ENCODE results near the gene HBE1. TPM values are rescaled to one million over a fixed set of nuclear protein-coding genes. Genes with fewer than 3 reads are reported as not detected.

Gene HBE1
- total RNA-seq, 1 experiment from 2014 or later = not detected

GRCh38 chr11:5242208-5242607, 27.5 kb downstream of the HBE1 start:
- no peaks in the 10 kb centered on the region for H3K4me1 ChIP-seq (ENCODE audit: insufficient read depth, low read length)
- no peak overlapping the region for H2BK15ac ChIP-seq (ENCODE audit: low read depth, low read length)
- H3K18ac ChIP-seq (ENCODE audit: insufficient read length, low read depth, low read length) = no peak overlapping the region
- H3K36me3 Mint-ChIP-seq (ENCODE audit: insufficient read depth in 1 of 3, low read depth in 3 of 3) = no peaks in the 10 kb centered on the region
- H4K8ac ChIP-seq (replicated peaks; ENCODE audit: insufficient read length, low read depth, low read length) = no peak overlapping the region
- no peak overlapping the region for H3K23ac ChIP-seq (ENCODE audit: insufficient read length, low read depth, low read length)
- H3K56ac ChIP-seq (ENCODE audit: insufficient read length, low read depth, low read length) = no peak overlapping the region
- no peak overlapping the region for H2BK20ac ChIP-seq (ENCODE audit: low read depth, low read length, poor library complexity, severe bottlenecking)
- H3K4me1 Mint-ChIP-seq = no peaks in the 10 kb centered on the region
- no peak overlapping the region for H3K4me3 Mint-ChIP-seq
- H3K79me1 ChIP-seq (ENCODE audit: insufficient read depth, low read depth, low read length, poor library complexity, severe bottlenecking) = no peaks in the 10 kb centered on the region
- no peaks in the 10 kb centered on the region for H3K9me3 Mint-ChIP-seq
- H3K9me3 ChIP-seq (ENCODE audit: control insufficient read depth, low read depth, low read length) = no peaks in the 10 kb centered on the region
- no peak overlapping the region for H3T11ph ChIP-seq (ENCODE audit: low read length)
- no peak overlapping the region for H4K91ac ChIP-seq (ENCODE audit: insufficient read length, low read depth, low read length)
- H3K79me2 ChIP-seq (ENCODE audit: insufficient read depth, low read length) = no peaks in the 10 kb centered on the region
- no peak overlapping the region for H2BK12ac ChIP-seq (ENCODE audit: insufficient read length, low read depth, low read length)
- DNase-seq = no peak
- no peak for TF ChIP-seq CTCF (conservative IDR thresholded peaks at IDR 0.05)
- H3K27me3 Mint-ChIP-seq (ENCODE audit: low read depth) = peaks cover 2% of the 10 kb centered on the region
- no CpG with 5 or more reads among the region's 2 CpGs for WGBS (ENCODE audit: extremely low coverage, insufficient read length, low lambda C conversion rate)
- no peak overlapping the region for H3K9ac ChIP-seq (ENCODE audit: extremely low read depth, insufficient read length, low read length)
- no peak overlapping the region for H3K4me2 ChIP-seq (ENCODE audit: insufficient read depth, insufficient read length, low read length)
- H3K27ac Mint-ChIP-seq = no peak overlapping the region
- H2AFZ ChIP-seq (ENCODE audit: low read length) = no peak overlapping the region
- no peak overlapping the region for H3K27ac ChIP-seq (ENCODE audit: insufficient read length, low read depth, low read length)
- no peak overlapping the region for H3K14ac ChIP-seq (ENCODE audit: insufficient read depth, low read length)
- no peak overlapping the region for H2BK5ac ChIP-seq (ENCODE audit: insufficient read length, low read length)
- no peaks in the 10 kb centered on the region for H4K20me1 ChIP-seq (ENCODE audit: control insufficient read depth, insufficient read depth, insufficient read length)
- H3K4ac ChIP-seq (ENCODE audit: low read depth, low read length) = no peak overlapping the region
- no peaks in the 10 kb centered on the region for H3K23me2 ChIP-seq (ENCODE audit: insufficient read length, low read depth, low read length, poor library complexity, severe bottlenecking)
- no peak overlapping the region for H4K5ac ChIP-seq (ENCODE audit: insufficient read length, low read depth, low read length)
- no peak overlapping the region for H2BK120ac ChIP-seq (ENCODE audit: low read depth, low read length, poor library complexity, severe bottlenecking)
- no peaks in the 10 kb centered on the region for H3K27me3 ChIP-seq (ENCODE audit: insufficient read depth, low read length)
- no peak overlapping the region for H2AK5ac ChIP-seq (ENCODE audit: insufficient read length, low read length)

Data from H9 (cell line).